ENCODE data around the gene AP2A2.
"Not testable (repeated sequence)": the region's sequence is repeated elsewhere in the genome, so short reads cannot be mapped to it uniquely, and the experiment has no call there.

Gene AP2A2

DNA sequence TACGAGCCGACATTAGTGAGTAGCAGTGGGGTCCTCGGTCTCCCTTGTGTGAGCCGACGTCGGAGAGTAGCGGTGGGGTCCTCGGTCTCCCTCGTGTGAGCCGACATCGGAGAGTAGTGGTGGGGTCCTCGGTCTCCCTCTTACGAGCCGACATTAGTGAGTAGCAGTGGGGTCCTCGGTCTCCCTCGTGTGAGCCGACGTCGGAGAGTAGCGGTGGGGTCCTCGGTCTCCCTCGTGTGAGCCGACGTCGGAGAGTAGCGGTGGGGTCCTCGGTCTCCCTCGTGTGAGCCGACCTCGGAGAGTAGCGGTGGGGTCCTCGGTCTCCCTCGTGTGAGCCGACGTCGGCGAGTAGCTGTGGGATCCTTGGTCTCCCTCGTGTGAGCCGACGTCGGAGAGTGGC, 49.7 kb downstream of the AP2A2 start:
- not testable (repeated sequence) for DNase-seq (ENCODE audit: low spot score)

GRCh38 chr11:975827-976226, 50.2 kb downstream of the AP2A2 start:
- DNase-seq (ENCODE audit: low spot score) = no peak

GRCh38 chr11:976431-977160, 50.9 kb downstream of the AP2A2 start:
- DNase-seq (ENCODE audit: low spot score) = no peak

DNA sequence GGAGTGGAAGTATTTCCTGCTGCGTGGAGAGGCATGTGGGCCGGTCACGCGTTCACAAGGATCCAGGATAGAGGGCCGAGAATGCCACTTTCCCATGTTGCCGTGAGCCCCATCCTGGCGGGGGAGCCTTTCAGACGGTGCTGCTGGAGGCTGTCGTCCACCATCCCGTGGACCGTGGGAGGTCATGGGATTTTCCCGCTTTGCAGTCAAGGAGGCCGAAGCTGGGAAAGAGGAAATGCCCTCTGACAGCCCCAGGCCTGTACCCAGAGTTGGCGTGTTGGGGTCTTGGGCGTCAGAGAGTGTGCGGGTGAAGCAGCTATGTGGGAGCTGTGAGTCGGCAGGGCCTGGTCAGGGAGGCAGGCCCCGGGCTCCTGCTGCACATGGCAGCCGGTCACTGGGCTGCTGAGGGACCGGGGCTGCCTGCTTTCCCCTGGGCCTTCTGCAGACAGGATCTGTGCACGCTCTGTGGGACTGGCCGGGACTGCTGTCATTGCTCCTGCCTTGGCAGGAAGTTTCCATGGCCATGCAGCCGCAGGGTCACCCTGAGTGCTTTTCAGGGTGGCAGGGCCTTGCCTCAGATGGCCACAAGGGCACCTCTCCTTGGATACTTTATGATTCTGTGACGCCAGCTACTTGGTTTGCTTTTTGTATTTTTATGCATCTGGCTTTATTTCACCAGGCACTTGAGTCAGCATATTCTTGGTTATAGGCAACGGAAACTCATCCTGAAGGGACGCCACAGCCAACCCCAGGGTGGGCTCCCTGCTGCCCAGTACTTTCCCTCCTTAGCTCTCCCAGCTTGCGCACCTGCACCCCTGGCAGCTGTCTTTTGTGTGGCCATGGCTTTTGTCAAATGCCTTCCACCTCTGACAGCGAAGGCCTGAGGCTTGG, 52.4 kb downstream of the AP2A2 start:
- no peak for DNase-seq (ENCODE audit: low spot score)

- no peak for DNase-seq (ENCODE audit: low spot score)
Measured at GRCh38 chr11:978781-979180, 53.1 kb downstream of the AP2A2 start.

- DNase-seq (ENCODE audit: low spot score) = peak; percentile 37
Measured at GRCh38 chr11:980438-981357, 55.0 kb downstream of the AP2A2 start.

- DNase-seq (ENCODE audit: low spot score) = no peak
Measured at GRCh38 chr11:981764-982163, 56.1 kb downstream of the AP2A2 start.

DNA sequence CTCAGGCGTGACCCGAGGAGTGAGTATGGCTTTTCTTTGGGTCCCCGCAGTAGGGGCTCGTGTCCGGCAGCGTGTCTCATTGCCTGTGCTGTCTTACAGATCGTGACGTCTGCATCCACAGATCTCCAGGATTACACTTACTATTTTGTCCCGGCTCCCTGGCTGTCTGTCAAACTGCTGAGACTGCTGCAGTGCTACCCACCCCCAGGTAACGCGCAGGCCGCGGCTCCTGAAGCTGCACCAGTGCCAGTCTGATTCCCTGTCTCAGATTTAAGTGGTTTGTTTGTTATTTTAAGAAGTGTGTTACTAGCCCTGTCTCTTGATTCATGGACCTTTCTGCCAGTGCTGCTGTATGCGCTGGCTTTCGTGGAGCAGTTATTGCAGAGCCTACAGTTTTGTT, 58.9 kb downstream of the AP2A2 start:
- no peak for DNase-seq (ENCODE audit: low spot score)

DNA sequence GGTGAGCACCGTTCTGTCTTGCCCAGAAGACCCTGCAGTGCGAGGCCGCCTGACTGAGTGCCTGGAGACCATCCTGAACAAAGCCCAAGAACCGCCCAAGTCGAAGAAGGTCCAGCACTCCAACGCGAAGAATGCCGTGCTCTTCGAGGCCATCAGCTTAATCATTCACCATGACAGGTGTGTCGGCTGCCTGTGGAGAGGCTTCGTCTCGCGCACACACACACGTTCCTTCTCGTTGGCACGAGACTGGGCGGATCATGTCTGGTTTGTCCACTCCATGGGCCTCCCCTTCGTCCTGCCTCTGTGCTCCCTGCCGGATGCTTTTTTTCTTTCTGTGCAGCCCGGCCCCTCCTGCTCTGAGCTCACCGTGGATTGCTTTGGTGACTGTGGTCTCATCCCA, 59.7 kb downstream of the AP2A2 start:
- no peak for DNase-seq (ENCODE audit: low spot score)

GRCh38 chr11:985848-986247, 60.2 kb downstream of the AP2A2 start:
- DNase-seq (ENCODE audit: low spot score) = no peak

GRCh38 chr11:986270-986951, 60.7 kb downstream of the AP2A2 start:
- no peak for DNase-seq (ENCODE audit: low spot score)

DNA sequence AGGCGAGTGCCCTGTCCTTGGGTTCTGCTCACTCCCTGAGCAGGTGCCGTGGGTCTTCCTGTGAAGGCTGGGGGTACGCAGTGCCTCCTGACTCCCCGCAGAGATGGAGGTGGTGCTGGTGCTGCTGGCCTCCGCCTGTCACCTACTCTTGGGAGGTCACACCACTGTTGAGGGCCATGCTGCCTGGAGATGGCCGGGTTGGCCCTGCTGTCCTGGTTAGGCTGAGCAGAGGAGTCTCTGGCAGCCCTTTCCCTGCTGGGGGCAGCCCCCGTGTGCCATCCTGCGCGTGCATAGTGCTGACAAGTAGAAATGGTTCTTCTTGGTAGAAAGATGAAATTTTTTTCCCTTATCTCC, 61.3 kb downstream of the AP2A2 start:
- DNase-seq (ENCODE audit: low spot score) = no peak

DNA sequence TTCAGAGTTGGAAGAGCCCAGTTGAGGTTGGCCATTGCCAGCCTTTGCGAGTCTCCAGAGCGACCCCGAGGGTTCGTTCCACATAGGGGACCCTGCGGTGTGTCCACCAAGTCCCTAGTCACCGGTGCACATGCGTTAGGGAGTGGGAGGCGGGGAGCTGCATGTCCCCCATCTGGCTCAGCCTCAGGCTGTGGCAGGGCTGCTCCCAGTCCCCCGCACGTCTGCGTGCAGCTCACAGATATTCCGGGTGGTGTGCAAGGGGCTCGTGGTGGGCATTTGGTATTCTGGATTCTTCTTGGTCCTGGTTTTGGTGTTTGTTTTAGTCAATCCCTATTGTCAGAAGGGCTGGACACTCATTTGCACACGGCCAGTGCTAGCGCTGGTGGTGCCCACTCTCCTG, 62.0 kb downstream of the AP2A2 start:
- no peak for DNase-seq (ENCODE audit: low spot score)

DNA sequence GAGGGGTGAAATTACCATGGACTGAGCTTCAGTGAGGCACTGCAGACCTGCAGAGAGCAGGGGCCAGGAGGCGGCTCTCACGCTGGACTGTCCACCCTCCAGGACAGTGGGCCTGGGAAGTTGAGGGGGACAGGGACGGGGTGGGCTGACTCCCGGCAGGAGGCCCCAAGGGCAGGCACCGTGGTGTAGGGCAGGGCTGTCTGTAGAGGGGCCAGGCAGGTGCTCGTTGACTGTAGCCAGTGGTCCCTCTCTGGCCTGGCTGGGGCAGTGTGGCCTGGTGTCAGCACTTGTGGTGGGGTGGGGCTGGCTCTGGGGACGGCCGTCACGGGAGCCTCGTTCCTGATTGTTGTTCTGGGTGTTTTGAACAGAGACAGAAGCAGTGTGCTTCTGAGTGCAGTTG, 64.4 kb downstream of the AP2A2 start:
- no peak for DNase-seq (ENCODE audit: low spot score)

DNA sequence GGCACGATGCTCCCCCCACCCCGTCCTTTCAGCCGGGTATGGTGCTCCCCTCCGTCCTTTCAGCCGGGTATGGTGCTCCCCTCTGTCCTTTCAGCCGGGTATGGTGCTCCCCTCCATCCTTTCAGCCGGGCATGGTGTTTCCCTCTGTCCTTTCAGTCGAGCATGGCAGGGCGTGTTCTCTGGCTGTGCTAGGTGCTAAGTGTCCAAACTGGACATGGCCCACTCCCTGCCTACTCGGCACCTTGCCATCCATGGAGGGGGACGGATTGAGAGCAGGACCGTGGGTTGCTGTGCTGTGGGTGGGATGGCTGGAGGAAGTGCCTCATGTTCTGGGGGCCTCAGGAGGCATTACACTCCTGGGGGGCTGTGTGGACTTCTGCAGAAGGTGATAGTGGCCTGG, 65.4 kb downstream of the AP2A2 start:
- no peak for DNase-seq (ENCODE audit: low spot score)

GRCh38 chr11:991711-992307, 66.1 kb downstream of the AP2A2 start:
- no peak for DNase-seq (ENCODE audit: low spot score)

DNA sequence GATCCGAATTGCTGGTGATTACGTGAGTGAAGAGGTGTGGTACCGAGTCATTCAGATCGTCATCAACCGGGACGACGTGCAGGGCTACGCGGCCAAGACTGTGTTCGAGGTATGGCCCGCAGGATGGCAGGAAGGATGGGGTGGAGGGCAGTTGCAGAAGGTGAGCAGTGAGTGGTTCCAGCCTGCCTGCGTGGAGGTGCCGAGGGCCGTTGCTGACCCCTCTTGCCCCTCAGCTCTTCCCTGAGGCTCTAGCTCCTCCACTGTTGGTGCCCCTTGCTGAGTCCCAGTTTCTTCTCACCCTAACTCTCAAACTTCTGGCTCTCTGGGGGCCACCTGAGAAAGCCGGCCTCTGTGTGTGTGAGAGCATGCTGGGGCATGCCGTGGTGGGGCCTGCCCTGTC, 66.9 kb downstream of the AP2A2 start:
- DNase-seq (ENCODE audit: low spot score) = no peak

DNA sequence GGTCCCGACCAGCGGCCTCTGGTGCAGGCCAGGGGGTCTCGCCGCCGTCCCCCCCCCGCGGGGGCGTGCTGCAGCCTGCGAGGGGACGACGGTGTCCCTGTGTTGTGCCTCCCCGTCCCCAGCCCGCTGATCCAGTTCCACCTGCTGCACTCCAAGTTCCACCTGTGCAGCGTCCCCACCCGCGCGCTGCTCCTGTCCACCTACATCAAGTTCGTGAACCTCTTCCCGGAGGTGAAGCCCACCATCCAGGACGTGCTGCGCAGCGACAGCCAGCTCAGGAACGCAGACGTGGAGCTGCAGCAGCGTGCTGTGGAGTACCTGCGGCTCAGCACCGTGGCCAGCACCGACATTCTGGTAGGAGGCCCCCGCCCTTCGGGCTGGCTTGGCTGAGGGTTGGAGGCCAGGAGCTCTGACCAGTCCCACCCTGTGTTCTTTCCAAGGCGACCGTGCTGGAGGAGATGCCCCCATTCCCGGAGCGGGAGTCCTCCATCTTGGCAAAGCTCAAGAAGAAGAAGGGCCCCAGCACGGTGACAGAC, 68.0 kb downstream of the AP2A2 start:
- no peak for DNase-seq (ENCODE audit: low spot score)

GRCh38 chr11:995044-995751, 69.5 kb downstream of the AP2A2 start:
- DNase-seq (ENCODE audit: low spot score) = no peak

DNA sequence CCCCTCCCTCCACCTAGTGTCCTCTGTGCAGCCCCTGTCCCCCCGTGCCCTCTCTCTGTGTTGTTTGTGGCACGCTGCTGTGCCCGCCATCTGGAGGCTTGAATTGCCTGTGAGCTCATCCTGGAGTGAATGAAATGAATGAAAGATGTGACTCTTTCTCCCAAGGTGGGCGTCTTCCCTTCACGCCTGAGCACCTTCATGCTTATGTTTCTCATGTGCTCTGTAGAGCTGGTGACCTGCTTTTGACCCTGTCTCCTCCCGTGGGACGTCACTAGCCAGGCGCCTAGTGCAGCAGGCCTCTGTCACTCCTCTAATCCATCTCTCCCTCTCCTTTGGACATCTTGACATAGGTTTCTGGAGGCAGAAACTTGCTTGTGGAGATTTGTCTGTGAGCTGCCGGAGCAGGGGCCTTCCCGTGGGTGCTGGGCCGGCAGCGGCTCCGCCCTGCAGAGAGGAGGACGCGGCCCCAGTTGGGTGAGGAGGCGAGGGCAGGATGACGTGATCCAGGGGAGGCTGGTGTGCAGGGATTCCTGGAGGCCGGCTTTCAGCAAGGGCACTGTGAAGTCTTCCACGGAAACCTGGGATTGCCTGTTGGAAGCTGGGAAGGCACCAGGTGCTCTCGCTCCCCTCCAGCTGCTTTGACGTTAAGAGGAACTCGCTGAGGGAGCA, 70.2 kb downstream of the AP2A2 start:
- no peak for DNase-seq (ENCODE audit: low spot score)
